HL-60 (cell line): ENCODE results near the gene FRMD5.

ENCODE experiments used
- DNase-seq, 2 experiments: peaks; one replicate each; pipeline ENCODE4 v3.0.0-alpha.2; 2010 to 2020; ENCODE audit warnings: low read depth in 1 of 2, low spot score in 1 of 2
- H3K27ac ChIP-seq: fragments of 250-450 bp; sonication (Bioruptor Pico); replicated peaks from 2 replicates; pipeline ENCODE4 v1.5.1; 2020; ENCODE audit warnings: mild to moderate bottlenecking, moderate library complexity
- H3K27me3 ChIP-seq: fragments of 250-450 bp; sonication (Bioruptor Pico); 2 replicates; pipeline ENCODE4 v1.5.1; 2021; ENCODE audit warnings: mild to moderate bottlenecking, moderate library complexity; ENCODE audit not compliant: insufficient read depth, poor library complexity, severe bottlenecking
- H3K4me3 ChIP-seq: replicated peaks from 2 replicates; pipeline ENCODE4 v1.5.1; 2011; ENCODE audit warnings: mild to moderate bottlenecking, control low read depth, low read length; ENCODE audit not compliant: insufficient read depth
- GABPA ChIP-seq: IDR thresholded peaks from 2 replicates; pipeline ENCODE4 v1.6.1; 2012; ENCODE audit warnings: low read depth
- POLR2AphosphoS5 ChIP-seq: IDR thresholded peaks from 2 replicates; pipeline ENCODE4 v1.6.1; 2012; ENCODE audit warnings: low read depth
- SPI1 ChIP-seq: IDR thresholded peaks from 2 replicates; pipeline ENCODE4 v1.6.1; 2012; ENCODE audit warnings: low read depth, mild to moderate bottlenecking, borderline replicate concordance
- TF ChIP-seq, protein P1 (sequence below): IDR thresholded peaks from 2 replicates; pipeline ENCODE4 v1.6.1; 2012; ENCODE audit warnings: low read depth; ENCODE audit not compliant: insufficient replicate concordance
- TF ChIP-seq, protein P2 (sequence below): IDR thresholded peaks from one replicate; pipeline ENCODE4 v1.5.1; 2011; ENCODE audit warnings: low read length, control low read depth, inconsistent platforms; ENCODE audit not compliant: insufficient read depth

The FRMD5 gene

DNA sequence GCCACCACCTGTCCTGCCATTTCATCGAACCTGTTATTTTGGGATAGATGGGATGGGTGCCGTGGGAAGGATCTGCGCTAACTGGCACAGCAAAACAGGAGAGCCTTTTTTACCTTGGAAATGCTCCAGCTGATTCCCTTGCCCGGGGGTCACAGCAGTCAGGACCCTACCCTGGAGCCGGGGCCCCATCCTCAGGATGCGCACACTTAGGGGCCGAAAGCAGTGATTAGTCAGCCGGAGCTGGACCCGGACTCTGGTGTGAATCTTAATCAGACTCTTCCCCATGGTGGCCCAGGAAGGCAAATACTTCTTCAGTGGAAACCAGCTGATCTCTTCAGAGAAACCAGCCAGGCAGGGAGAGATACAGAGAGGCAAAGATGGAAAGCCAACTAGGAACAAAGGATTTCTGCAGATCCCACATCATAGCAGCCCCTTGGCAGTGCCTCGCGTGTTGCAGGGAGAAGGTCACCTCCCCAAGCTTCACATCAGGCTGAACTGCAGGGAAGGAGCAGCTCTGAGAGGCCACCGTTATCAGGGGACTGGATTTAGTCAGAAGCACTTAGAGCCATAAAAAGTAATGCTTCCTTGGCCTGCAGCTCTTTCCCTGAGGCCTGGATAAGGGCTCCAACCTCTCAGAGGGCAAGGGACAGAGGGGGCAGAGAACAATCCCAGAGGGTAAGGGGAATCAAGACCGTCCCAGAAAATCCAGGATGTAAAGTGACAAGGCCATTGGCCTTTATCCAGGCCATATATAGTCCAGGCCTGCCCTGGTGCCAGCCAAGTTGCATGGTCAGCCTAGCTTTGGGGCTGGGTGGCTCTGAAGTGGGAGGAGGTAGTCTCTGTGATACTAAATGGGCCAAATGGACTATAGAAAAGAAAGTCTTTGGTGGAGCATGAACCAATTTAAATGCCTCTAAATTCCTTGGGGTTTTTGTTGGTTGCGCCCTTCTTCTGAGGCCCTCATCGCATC lies 315.4 kb downstream of the FRMD5 start:
- DNase-seq, result no peak
- H3K27ac ChIP-seq, result no peak overlapping the region
- TF ChIP-seq POLR2AphosphoS5 (no peak), GABPA (no peak), SPI1 (no peak)
- TF ChIP-seq, protein P1, sequence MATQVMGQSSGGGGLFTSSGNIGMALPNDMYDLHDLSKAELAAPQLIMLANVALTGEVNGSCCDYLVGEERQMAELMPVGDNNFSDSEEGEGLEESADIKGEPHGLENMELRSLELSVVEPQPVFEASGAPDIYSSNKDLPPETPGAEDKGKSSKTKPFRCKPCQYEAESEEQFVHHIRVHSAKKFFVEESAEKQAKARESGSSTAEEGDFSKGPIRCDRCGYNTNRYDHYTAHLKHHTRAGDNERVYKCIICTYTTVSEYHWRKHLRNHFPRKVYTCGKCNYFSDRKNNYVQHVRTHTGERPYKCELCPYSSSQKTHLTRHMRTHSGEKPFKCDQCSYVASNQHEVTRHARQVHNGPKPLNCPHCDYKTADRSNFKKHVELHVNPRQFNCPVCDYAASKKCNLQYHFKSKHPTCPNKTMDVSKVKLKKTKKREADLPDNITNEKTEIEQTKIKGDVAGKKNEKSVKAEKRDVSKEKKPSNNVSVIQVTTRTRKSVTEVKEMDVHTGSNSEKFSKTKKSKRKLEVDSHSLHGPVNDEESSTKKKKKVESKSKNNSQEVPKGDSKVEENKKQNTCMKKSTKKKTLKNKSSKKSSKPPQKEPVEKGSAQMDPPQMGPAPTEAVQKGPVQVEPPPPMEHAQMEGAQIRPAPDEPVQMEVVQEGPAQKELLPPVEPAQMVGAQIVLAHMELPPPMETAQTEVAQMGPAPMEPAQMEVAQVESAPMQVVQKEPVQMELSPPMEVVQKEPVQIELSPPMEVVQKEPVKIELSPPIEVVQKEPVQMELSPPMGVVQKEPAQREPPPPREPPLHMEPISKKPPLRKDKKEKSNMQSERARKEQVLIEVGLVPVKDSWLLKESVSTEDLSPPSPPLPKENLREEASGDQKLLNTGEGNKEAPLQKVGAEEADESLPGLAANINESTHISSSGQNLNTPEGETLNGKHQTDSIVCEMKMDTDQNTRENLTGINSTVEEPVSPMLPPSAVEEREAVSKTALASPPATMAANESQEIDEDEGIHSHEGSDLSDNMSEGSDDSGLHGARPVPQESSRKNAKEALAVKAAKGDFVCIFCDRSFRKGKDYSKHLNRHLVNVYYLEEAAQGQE, result no peak
- TF ChIP-seq, protein P2, sequence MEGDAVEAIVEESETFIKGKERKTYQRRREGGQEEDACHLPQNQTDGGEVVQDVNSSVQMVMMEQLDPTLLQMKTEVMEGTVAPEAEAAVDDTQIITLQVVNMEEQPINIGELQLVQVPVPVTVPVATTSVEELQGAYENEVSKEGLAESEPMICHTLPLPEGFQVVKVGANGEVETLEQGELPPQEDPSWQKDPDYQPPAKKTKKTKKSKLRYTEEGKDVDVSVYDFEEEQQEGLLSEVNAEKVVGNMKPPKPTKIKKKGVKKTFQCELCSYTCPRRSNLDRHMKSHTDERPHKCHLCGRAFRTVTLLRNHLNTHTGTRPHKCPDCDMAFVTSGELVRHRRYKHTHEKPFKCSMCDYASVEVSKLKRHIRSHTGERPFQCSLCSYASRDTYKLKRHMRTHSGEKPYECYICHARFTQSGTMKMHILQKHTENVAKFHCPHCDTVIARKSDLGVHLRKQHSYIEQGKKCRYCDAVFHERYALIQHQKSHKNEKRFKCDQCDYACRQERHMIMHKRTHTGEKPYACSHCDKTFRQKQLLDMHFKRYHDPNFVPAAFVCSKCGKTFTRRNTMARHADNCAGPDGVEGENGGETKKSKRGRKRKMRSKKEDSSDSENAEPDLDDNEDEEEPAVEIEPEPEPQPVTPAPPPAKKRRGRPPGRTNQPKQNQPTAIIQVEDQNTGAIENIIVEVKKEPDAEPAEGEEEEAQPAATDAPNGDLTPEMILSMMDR, result no peak
- no peak overlapping the region for H3K4me3 ChIP-seq
- no peaks in the 10 kb centered on the region for H3K27me3 ChIP-seq

DNA sequence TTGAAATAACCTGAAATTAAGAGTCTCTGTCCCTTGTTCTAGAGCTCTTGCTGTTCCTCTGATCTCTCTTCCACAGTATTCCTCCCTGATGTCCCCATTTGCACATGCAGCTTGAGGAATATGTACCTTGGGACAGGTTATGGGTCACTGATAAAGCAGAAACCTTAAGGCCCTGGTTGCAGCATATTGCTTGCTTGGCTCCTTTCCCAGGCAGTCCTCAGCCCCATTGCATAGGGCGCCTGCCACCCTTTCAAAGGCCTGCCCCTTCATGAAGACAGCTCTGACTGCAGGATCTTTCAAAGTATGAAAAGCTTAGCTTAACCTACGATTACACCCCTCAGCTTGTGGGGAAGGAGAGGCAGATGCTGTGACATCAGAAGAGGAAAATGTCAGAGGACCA lies 316.6 kb downstream of the FRMD5 start:
- TF ChIP-seq SPI1 (no peak), GABPA (no peak), POLR2AphosphoS5 (no peak)
- TF ChIP-seq, protein P1, result no peak
- TF ChIP-seq, protein P2, result no peak
- no peak for DNase-seq
- Histone ChIP-seq H3K4me3 (no peak overlapping the region), H3K27ac (no peak overlapping the region), H3K27me3 (no peaks in the 10 kb centered on the region)

DNA sequence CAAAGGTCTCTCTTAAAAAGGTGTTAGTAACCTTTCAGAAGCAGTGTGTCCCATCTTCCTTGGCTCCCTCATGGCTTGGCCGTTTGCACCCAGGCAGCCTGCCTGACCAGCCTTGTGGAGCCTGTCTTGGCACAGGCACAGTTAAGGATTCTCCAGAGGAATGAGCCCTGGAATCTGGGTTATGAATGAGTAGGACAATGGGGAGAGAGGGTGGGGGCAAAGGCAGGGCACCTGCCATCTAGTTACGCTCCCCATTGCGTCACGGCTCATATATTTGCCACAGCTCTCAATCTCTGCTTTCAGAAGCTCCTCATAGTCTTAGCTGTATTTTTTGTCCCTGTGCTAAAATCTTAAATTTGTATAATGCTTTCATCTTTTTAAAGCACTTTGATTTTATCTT lies 317.7 kb downstream of the FRMD5 start:
- Histone ChIP-seq H3K27me3 (no peaks in the 10 kb centered on the region), H3K27ac (no peak overlapping the region), H3K4me3 (no peak overlapping the region)
- TF ChIP-seq, protein P2, result no peak
- TF ChIP-seq, protein P1, result no peak
- TF ChIP-seq SPI1, result no peak
- TF ChIP-seq POLR2AphosphoS5, result no peak
- TF ChIP-seq GABPA, result no peak
- no peak for DNase-seq
